Ovary (tissue), 3 donors: ENCODE measurements around the gene UNC93B1.

Experiments
- POLR2A ChIP-seq: fragments of 450-650 bp; IDR thresholded peaks from one replicate; pipeline ENCODE4 v1.6.1; 2017; ENCODE audit warnings: antibody characterized with exemption, mild to moderate bottlenecking, moderate library complexity
- TF ChIP-seq, protein P1 (sequence below), 3 donors: fragments of 450-650 bp in 2 of 3; fragments of 200-600 bp in 1 of 3; IDR thresholded peaks; one replicate each; pipeline versions ENCODE4 v1.5.1 to v1.8.0; 2016 to 2022; ENCODE audit warnings: antibody characterized with exemption in 3 of 3, mild to moderate bottlenecking in 1 of 3
- donor health status: DM: no; HTN: no; CAD: no.

DNA sequence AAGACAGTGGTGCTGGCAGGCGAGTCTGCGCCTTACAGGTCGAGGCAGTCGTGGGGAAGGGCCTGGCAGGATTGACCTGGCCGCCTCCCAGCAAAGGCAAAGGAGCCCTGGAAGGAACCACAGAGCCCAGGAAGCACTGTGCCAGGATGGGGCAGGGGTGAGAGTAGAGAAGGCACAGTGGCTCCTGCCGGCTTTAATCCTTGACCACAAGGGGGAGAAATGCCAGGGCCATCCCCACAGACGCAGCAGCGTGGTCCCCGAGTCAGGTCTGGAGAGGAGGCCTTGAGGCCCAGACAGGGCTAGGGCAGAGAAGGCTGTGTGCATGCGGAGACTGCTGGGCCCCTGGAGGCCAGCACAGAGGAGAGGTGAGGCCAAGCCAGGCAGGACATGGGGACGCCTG, 16.7 kb upstream of the UNC93B1 start:
- TF ChIP-seq, protein P1, sequence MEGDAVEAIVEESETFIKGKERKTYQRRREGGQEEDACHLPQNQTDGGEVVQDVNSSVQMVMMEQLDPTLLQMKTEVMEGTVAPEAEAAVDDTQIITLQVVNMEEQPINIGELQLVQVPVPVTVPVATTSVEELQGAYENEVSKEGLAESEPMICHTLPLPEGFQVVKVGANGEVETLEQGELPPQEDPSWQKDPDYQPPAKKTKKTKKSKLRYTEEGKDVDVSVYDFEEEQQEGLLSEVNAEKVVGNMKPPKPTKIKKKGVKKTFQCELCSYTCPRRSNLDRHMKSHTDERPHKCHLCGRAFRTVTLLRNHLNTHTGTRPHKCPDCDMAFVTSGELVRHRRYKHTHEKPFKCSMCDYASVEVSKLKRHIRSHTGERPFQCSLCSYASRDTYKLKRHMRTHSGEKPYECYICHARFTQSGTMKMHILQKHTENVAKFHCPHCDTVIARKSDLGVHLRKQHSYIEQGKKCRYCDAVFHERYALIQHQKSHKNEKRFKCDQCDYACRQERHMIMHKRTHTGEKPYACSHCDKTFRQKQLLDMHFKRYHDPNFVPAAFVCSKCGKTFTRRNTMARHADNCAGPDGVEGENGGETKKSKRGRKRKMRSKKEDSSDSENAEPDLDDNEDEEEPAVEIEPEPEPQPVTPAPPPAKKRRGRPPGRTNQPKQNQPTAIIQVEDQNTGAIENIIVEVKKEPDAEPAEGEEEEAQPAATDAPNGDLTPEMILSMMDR (IDR thresholded peaks at IDR 0.05): no peak
- TF ChIP-seq POLR2A: no peak
